HG03066 (cell line): ENCODE data around the gene PLA2G2E.
"Not testable (repeated sequence)": the region's sequence is repeated elsewhere in the genome, so short reads cannot be mapped to it uniquely, and the experiment has no call there.

Experiments
- ATAC-seq: cut with Tn5 transposase; IDR thresholded peaks from one replicate; pipeline ENCODE4 v1.9.1; 2021; ENCODE audit warnings: low read depth; ENCODE audit not compliant: unreplicated experiment

The PLA2G2E gene

GRCh38 chr1:19934336-19934735 is 10.9 kb upstream of the PLA2G2E start:
- ATAC-seq = no peak

- no peak for ATAC-seq
Observed at GRCh38 chr1:19932866-19933265, 9.4 kb upstream of the PLA2G2E start.

GRCh38 chr1:19927130-19927421 is 3.7 kb upstream of the PLA2G2E start:
- not testable (repeated sequence) for ATAC-seq

- ATAC-seq = no peak
Observed at GRCh38 chr1:19926296-19927129, 3.1 kb upstream of the PLA2G2E start.

GRCh38 chr1:19925342-19926070 is 2.1 kb upstream of the PLA2G2E start:
- no peak for ATAC-seq

- no peak for ATAC-seq
Observed at GRCh38 chr1:19923953-19924346, 533 bp upstream of the PLA2G2E start.

- ATAC-seq = no peak
Observed at GRCh38 chr1:19922015-19922688, 1.3 kb downstream of the PLA2G2E start.

GRCh38 chr1:19921310-19921709 is 2.1 kb downstream of the PLA2G2E start:
- no peak for ATAC-seq

GRCh38 chr1:19920132-19920710 is 3.2 kb downstream of the PLA2G2E start:
- no peak for ATAC-seq

GRCh38 chr1:19918057-19918456 is 5.4 kb downstream of the PLA2G2E start:
- ATAC-seq = no peak

GRCh38 chr1:19910650-19911049 is 12.8 kb downstream of the PLA2G2E start:
- ATAC-seq = no peak

- ATAC-seq = no peak
Observed at GRCh38 chr1:19909971-19910370, 13.4 kb downstream of the PLA2G2E start.

GRCh38 chr1:19909392-19909791 is 14.0 kb downstream of the PLA2G2E start:
- no peak for ATAC-seq

GRCh38 chr1:19907456-19907855 is 16.0 kb downstream of the PLA2G2E start:
- no peak for ATAC-seq

- ATAC-seq = no peak
Observed at GRCh38 chr1:19903621-19904020, 19.8 kb downstream of the PLA2G2E start.

- ATAC-seq = no peak
Observed at GRCh38 chr1:19901653-19902052, 21.8 kb downstream of the PLA2G2E start.

GRCh38 chr1:19894218-19894617 is 29.2 kb downstream of the PLA2G2E start:
- ATAC-seq = no peak

GRCh38 chr1:19893687-19894086 is 29.7 kb downstream of the PLA2G2E start:
- ATAC-seq = no peak

- no peak for ATAC-seq
Observed at GRCh38 chr1:19892628-19893168, 30.7 kb downstream of the PLA2G2E start.

- no peak for ATAC-seq
Observed at GRCh38 chr1:19892129-19892528, 31.3 kb downstream of the PLA2G2E start.

- ATAC-seq = no peak
Observed at GRCh38 chr1:19889656-19890055, 33.8 kb downstream of the PLA2G2E start.
